ENCODE data around the gene YLPM1. TPM values are rescaled to one million over a fixed set of nuclear protein-coding genes. Genes with fewer than 3 reads are reported as not detected.

YLPM1 gene
- total and polyA plus RNA-seq, 2 donors (not counting 3 experiments of a cell fraction or from before 2014, with no cell fraction given), result 14.9 to 85.7 TPM

DNA sequence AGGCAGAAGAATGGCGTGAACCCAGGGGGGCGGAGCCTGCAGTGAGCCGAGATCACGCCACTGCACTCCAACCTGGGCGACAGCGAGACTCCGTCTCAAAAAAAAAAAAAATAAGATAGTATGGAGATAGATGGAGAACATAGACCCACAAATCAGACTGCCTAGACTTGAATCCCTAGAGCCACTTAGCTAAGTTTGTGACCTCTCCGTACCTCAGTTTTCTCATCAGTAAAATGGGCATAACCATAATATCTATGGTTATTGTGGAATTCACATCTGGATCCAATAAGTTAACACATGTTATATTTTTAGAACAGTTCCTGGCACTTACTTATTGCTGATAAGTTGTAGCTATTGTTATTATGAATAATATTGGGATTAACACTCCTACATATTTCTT is 105.6 kb downstream of the YLPM1 start:
- no peak overlapping the region for H3K27ac ChIP-seq (ENCODE audit: insufficient read depth, low read depth, low read length)

More for the DNA sequence above, 105.6 kb downstream of the YLPM1 start:
- TF ChIP-seq EZH2 (IDR thresholded peaks at IDR 0.05; ENCODE audit: borderline replicate concordance, low read depth, low read length, severe bottlenecking) (no peak), POLR2AphosphoS5 (IDR thresholded peaks at IDR 0.05; ENCODE audit: insufficient read depth, low read depth, low read length) (no peak), JUN (IDR thresholded peaks at IDR 0.05; ENCODE audit: borderline replicate concordance, insufficient read depth, insufficient read length, low read depth) (no peak), MYC (IDR thresholded peaks at IDR 0.05; ENCODE audit: low read depth, low read length) (no peak), FOS (IDR thresholded peaks at IDR 0.05; ENCODE audit: borderline replicate concordance, insufficient read depth, low read length) (no peak), GATA2 (IDR thresholded peaks at IDR 0.05; ENCODE audit: insufficient read depth, insufficient read length, low read depth, low read length) (no peak), POLR2A (IDR thresholded peaks at IDR 0.05; ENCODE audit: low read depth, low read length) (no peak)
- TF ChIP-seq, protein P1, sequence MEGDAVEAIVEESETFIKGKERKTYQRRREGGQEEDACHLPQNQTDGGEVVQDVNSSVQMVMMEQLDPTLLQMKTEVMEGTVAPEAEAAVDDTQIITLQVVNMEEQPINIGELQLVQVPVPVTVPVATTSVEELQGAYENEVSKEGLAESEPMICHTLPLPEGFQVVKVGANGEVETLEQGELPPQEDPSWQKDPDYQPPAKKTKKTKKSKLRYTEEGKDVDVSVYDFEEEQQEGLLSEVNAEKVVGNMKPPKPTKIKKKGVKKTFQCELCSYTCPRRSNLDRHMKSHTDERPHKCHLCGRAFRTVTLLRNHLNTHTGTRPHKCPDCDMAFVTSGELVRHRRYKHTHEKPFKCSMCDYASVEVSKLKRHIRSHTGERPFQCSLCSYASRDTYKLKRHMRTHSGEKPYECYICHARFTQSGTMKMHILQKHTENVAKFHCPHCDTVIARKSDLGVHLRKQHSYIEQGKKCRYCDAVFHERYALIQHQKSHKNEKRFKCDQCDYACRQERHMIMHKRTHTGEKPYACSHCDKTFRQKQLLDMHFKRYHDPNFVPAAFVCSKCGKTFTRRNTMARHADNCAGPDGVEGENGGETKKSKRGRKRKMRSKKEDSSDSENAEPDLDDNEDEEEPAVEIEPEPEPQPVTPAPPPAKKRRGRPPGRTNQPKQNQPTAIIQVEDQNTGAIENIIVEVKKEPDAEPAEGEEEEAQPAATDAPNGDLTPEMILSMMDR (IDR thresholded peaks at IDR 0.05; ENCODE audit: extremely low read depth in 1 of 2, insufficient read depth in 1 of 2, low read depth in 1 of 2, low read length in 2 of 2), result no peak
- TF ChIP-seq, protein P2, sequence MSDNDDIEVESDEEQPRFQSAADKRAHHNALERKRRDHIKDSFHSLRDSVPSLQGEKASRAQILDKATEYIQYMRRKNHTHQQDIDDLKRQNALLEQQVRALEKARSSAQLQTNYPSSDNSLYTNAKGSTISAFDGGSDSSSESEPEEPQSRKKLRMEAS (IDR thresholded peaks at IDR 0.05; ENCODE audit: insufficient read depth, insufficient read length), result no peak
- Histone ChIP-seq H3K4me1 (ENCODE audit: control insufficient read depth, extremely low read depth, insufficient read depth, low read length) (no peaks in the 10 kb centered on the region), H3K4me2 (ENCODE audit: insufficient read depth, low read length) (no peak overlapping the region), H3K9me3 (replicated peaks; ENCODE audit: control insufficient read depth, insufficient read depth, low read length) (no peaks in the 10 kb centered on the region), H3K36me3 (ENCODE audit: control insufficient read depth in 2 of 2, extremely low read depth in 1 of 2, insufficient read depth in 2 of 2, low read length in 2 of 2) (no peaks in the 10 kb centered on the region), H4K20me1 (replicated peaks; ENCODE audit: control insufficient read depth, extremely low read depth, insufficient read depth, low read length) (no peaks in the 10 kb centered on the region), H3K9ac (replicated peaks; ENCODE audit: extremely low read depth, insufficient read depth, low read length) (no peak overlapping the region), H3K4me3 (replicated peaks in 1 of 3; ENCODE audit: insufficient read depth in 1 of 3, low read depth in 1 of 3, low read length in 3 of 3) (no peak overlapping the region), H3K27me3 (ENCODE audit: control insufficient read depth in 2 of 2, insufficient read depth in 2 of 2, low read length in 2 of 2) (peaks cover 5 to 9% of the 10 kb centered on the region in 2 experiments), H3K79me2 (ENCODE audit: control insufficient read depth, insufficient read depth, low read length) (no peaks in the 10 kb centered on the region), H2AFZ (ENCODE audit: low read depth, low read length) (no peak overlapping the region), H3K9me1 (replicated peaks; ENCODE audit: control insufficient read depth, extremely low read depth, insufficient read depth, low read length) (no peaks in the 10 kb centered on the region)
- FAIRE-seq (no peak), DNase-seq (ENCODE audit: low read depth, low spot score) (no peak)
- ChIA-PET POLR2A (no interaction called here), CTCF (interaction anchor here (0.8 to 9.4 kb wide), 6 partner anchors 8 to 37 kb away, joined by 3 to 58 read pairs (median 3); no protein-coding TSS in a partner anchor)
- BruUV-seq (replicated peaks), result no TSS peak
- dilution Hi-C loops (cut with MboI; ENCODE audit: extremely low pct_ligation_motif_present, low sequenced_read_pairs) (no loop called here), intact Hi-C loops (cut with micrococcal nuclease) (no loop called here)
